ENCODE results near the gene FNDC3A.

GRCh38 chr13:49171359-49171758, 195.6 kb downstream of the FNDC3A start:
- TF ChIP-seq, protein P1, sequence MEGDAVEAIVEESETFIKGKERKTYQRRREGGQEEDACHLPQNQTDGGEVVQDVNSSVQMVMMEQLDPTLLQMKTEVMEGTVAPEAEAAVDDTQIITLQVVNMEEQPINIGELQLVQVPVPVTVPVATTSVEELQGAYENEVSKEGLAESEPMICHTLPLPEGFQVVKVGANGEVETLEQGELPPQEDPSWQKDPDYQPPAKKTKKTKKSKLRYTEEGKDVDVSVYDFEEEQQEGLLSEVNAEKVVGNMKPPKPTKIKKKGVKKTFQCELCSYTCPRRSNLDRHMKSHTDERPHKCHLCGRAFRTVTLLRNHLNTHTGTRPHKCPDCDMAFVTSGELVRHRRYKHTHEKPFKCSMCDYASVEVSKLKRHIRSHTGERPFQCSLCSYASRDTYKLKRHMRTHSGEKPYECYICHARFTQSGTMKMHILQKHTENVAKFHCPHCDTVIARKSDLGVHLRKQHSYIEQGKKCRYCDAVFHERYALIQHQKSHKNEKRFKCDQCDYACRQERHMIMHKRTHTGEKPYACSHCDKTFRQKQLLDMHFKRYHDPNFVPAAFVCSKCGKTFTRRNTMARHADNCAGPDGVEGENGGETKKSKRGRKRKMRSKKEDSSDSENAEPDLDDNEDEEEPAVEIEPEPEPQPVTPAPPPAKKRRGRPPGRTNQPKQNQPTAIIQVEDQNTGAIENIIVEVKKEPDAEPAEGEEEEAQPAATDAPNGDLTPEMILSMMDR (IDR thresholded peaks at IDR 0.05) = no peak
- TF ChIP-seq EZH2phosphoT487 (IDR thresholded peaks at IDR 0.05) (no peak), EZH2 (IDR thresholded peaks at IDR 0.05) (no peak)

All from neural progenitor cell (in vitro differentiated cells).